KMS-11 (cell line): Measurements from ENCODE around the gene TSPAN5.

ENCODE experiments used
- H2AFZ ChIP-seq: fragments of 200-600 bp; sonication (generic); 2 replicates; pipeline ENCODE4 v1.6.1; 2016; ENCODE audit warnings: antibody characterized with exemption, mixed run types, low read depth
- H3K27ac ChIP-seq: fragments of 200-600 bp; sonication (generic); 2 replicates; pipeline ENCODE4 v1.6.1; 2016; ENCODE audit warnings: mild to moderate bottlenecking, mixed run types
- H3K27me3 ChIP-seq: fragments of 200-600 bp; sonication (generic); 2 replicates; pipeline ENCODE4 v1.6.1; 2017; ENCODE audit warnings: mild to moderate bottlenecking, low read depth, mixed run types, moderate library complexity; ENCODE audit not compliant: insufficient read depth
- H3K36me3 ChIP-seq: fragments of 200-600 bp; sonication (generic); 2 replicates; pipeline ENCODE4 v1.6.1; 2017; ENCODE audit warnings: mild to moderate bottlenecking, mixed run types; ENCODE audit not compliant: insufficient read depth
- H3K4me1 ChIP-seq: fragments of 200-600 bp; sonication (generic); 2 replicates; pipeline ENCODE4 v1.6.1; 2016; ENCODE audit warnings: mild to moderate bottlenecking, low read depth, mixed run types; ENCODE audit not compliant: poor library complexity, severe bottlenecking
- H3K4me2 ChIP-seq: fragments of 200-600 bp; sonication (generic); 2 replicates; pipeline ENCODE4 v1.7.0; 2016; ENCODE audit warnings: mild to moderate bottlenecking, mixed run types
- H3K4me3 ChIP-seq: fragments of 200-600 bp; sonication (generic); IDR thresholded peaks from 2 replicates; pipeline ENCODE4 v1.6.1; 2017; ENCODE audit warnings: low read depth, low read length, mixed read lengths; ENCODE audit not compliant: insufficient read depth
- H3K79me2 ChIP-seq: fragments of 200-600 bp; sonication (generic); 2 replicates; pipeline ENCODE4 v1.6.1; 2016; ENCODE audit warnings: low read depth, mixed run types; ENCODE audit not compliant: insufficient read depth
- H3K9ac ChIP-seq: fragments of 200-600 bp; sonication (generic); 2 replicates; pipeline ENCODE4 v1.6.1; 2016; ENCODE audit warnings: mild to moderate bottlenecking, mixed run types
- H4K20me1 ChIP-seq: fragments of 200-600 bp; sonication (generic); 2 replicates; pipeline ENCODE4 v1.6.1; 2016; ENCODE audit warnings: mild to moderate bottlenecking, mixed run types; ENCODE audit not compliant: insufficient read depth
- CTCF ChIP-seq: fragments of 200-600 bp; sonication (generic); conservative IDR thresholded peaks from 2 replicates; pipeline ENCODE4 v1.6.1; 2017; ENCODE audit warnings: low read depth, mild to moderate bottlenecking, antibody characterized with exemption, low read length, moderate library complexity, mixed read lengths

Gene TSPAN5

GRCh38 chr4:98527534-98528269 is 130.7 kb downstream of the TSPAN5 start:
- TF ChIP-seq CTCF, result no peak
- H3K4me3 ChIP-seq, result no peak overlapping the region
- H3K9ac ChIP-seq, result no peak overlapping the region
- H3K4me2 ChIP-seq, result no peak overlapping the region
- H3K27ac ChIP-seq, result no peak overlapping the region
- H3K4me1 ChIP-seq, result no peaks in the 10 kb centered on the region
- no peak overlapping the region for H2AFZ ChIP-seq
- no peaks in the 10 kb centered on the region for H4K20me1 ChIP-seq
- H3K79me2 ChIP-seq, result no peaks in the 10 kb centered on the region
- no peaks in the 10 kb centered on the region for H3K36me3 ChIP-seq
- H3K27me3 ChIP-seq, result no peaks in the 10 kb centered on the region

- Histone ChIP-seq H3K79me2 (no peaks in the 10 kb centered on the region), H3K4me3 (no peak overlapping the region), H4K20me1 (no peaks in the 10 kb centered on the region), H3K27me3 (no peaks in the 10 kb centered on the region), H3K4me1 (no peaks in the 10 kb centered on the region), H3K27ac (no peak overlapping the region), H3K36me3 (no peaks in the 10 kb centered on the region), H2AFZ (no peak overlapping the region), H3K9ac (no peak overlapping the region), H3K4me2 (no peak overlapping the region)
- TF ChIP-seq CTCF, result no peak
Observed at GRCh38 chr4:98524230-98524629, 134.2 kb downstream of the TSPAN5 start.

GRCh38 chr4:98522636-98523395 is 135.6 kb downstream of the TSPAN5 start:
- no peaks in the 10 kb centered on the region for H4K20me1 ChIP-seq
- no peak overlapping the region for H3K4me3 ChIP-seq
- TF ChIP-seq CTCF, result no peak
- no peaks in the 10 kb centered on the region for H3K4me1 ChIP-seq
- no peaks in the 10 kb centered on the region for H3K27me3 ChIP-seq
- no peak overlapping the region for H2AFZ ChIP-seq
- H3K4me2 ChIP-seq, result no peak overlapping the region
- H3K27ac ChIP-seq, result no peak overlapping the region
- no peaks in the 10 kb centered on the region for H3K36me3 ChIP-seq
- H3K9ac ChIP-seq, result no peak overlapping the region
- H3K79me2 ChIP-seq, result no peaks in the 10 kb centered on the region

GRCh38 chr4:98522062-98522461 is 136.3 kb downstream of the TSPAN5 start:
- Histone ChIP-seq H3K4me1 (no peaks in the 10 kb centered on the region), H3K27ac (no peak overlapping the region), H3K4me3 (no peak overlapping the region), H3K36me3 (no peaks in the 10 kb centered on the region), H3K27me3 (no peaks in the 10 kb centered on the region), H3K9ac (no peak overlapping the region), H3K4me2 (no peak overlapping the region), H4K20me1 (no peaks in the 10 kb centered on the region), H3K79me2 (no peaks in the 10 kb centered on the region), H2AFZ (no peak overlapping the region)
- no peak for TF ChIP-seq CTCF
